ENCODE measurements around the gene GPATCH3. TPM values are rescaled to one million over a fixed set of nuclear protein-coding genes. Genes with fewer than 3 reads are reported as not detected.

GPATCH3 gene
- total and polyA plus RNA-seq, 2 of the 4 experiments (the other 2 are of a cell fraction) = 5.2 to 8.0 TPM

DNA sequence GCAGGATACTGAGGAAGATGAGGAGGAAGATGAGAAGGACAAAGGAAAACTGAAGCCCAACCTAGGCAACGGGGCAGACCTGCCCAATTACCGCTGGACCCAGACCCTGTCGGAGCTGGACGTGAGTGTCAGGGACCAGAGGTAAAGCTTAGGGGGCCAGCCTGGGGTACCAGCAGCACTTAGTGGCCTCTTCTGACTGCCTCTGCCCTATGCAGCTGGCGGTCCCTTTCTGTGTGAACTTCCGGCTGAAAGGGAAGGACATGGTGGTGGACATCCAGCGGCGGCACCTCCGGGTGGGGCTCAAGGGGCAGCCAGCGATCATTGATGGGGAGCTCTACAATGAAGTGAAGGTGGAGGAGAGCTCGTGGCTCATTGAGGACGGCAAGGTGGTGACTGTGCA, 42.4 kb upstream of the GPATCH3 start:
- Histone ChIP-seq H3K56ac (ENCODE audit: extremely low read depth, insufficient read depth, low read length) (no peak overlapping the region), H4K8ac (ENCODE audit: low read depth in 2 of 2, low read length in 2 of 2) (no peak overlapping the region), H3K27ac (ENCODE audit: insufficient read depth, low read length) (no peak overlapping the region), H3K79me1 (ENCODE audit: low read depth in 1 of 2, low read length in 2 of 2) (peaks cover 14 to 37% of the 10 kb centered on the region in 2 experiments), H3K4me2 (ENCODE audit: low read depth, low read length) (no peak overlapping the region), H3K9me3 (ENCODE audit: control insufficient read depth, insufficient read depth, low read length) (no peaks in the 10 kb centered on the region), H3K18ac (ENCODE audit: low read depth, low read length) (no peak overlapping the region), H2AFZ (replicated peaks; ENCODE audit: low read length, poor library complexity) (no peak overlapping the region), H3K23ac (ENCODE audit: low read depth, low read length) (no peak overlapping the region), H4K5ac (ENCODE audit: low read depth, low read length) (no peak overlapping the region), H2BK15ac (ENCODE audit: low read depth, low read length) (no peak overlapping the region), H2BK20ac (ENCODE audit: low read depth, low read length) (no peak overlapping the region), H4K91ac (ENCODE audit: insufficient read depth, low read depth, low read length) (no peak overlapping the region), H2AK5ac (ENCODE audit: low read depth, low read length) (no peak overlapping the region), H3K9me1 (ENCODE audit: insufficient read depth, low read length) (peaks cover 23% of the 10 kb centered on the region), H3K4ac (ENCODE audit: low read depth, low read length) (no peak overlapping the region), H3K27me3 (ENCODE audit: control insufficient read depth, insufficient read depth, low read length) (no peaks in the 10 kb centered on the region), H3K4me1 (ENCODE audit: control insufficient read depth, insufficient read depth, low read length) (peaks cover 7% of the 10 kb centered on the region; the same call in 1 of the 2 replicates), H3K14ac (replicated peaks; ENCODE audit: low read depth, low read length) (no peak overlapping the region), H2AK9ac (replicated peaks; ENCODE audit: low read depth, low read length, poor library complexity) (no peak overlapping the region), H4K20me1 (ENCODE audit: insufficient read depth, low read length) (no peaks in the 10 kb centered on the region), H2BK120ac (ENCODE audit: low read depth, low read length) (no peak overlapping the region), H3K4me3 (ENCODE audit: insufficient read depth, low read depth, low read length) (no peak overlapping the region), H3K36me3 (ENCODE audit: control insufficient read depth, insufficient read depth, low read length) (peaks cover 51% of the 10 kb centered on the region), H3K9ac (ENCODE audit: low read depth, low read length) (no peak overlapping the region), H2BK5ac (ENCODE audit: low read depth, low read length, poor library complexity, severe bottlenecking) (no peak overlapping the region)
- intact Hi-C loops (cut with micrococcal nuclease) = no loop called here
- CTCF ChIA-PET = no interaction called here
- in situ Hi-C loops (cut with MboI; ENCODE audit: low sequenced_read_pairs) = no loop called here
- DNase-seq (no peak), ATAC-seq (ENCODE audit: low read depth) (no peak)
- WGBS, 2 experiments (ENCODE audit: extremely low coverage in 2 of 2, insufficient read length in 1 of 2) = 94% methylated on average over 9 of the region's 12 CpGs; no CpG with 5 or more reads in 1 of the 2 experiments
- dilution Hi-C loops (cut with HindIII; ENCODE audit: low sequenced_read_pairs, unreplicated experiment) = no loop called here
- POLR2A ChIA-PET (ENCODE audit: unreplicated experiment) = no interaction called here
- TF ChIP-seq RAD21 (IDR thresholded peaks at IDR 0.05; ENCODE audit: low read length) (no peak), FOS (IDR thresholded peaks at IDR 0.05; ENCODE audit: low read depth, low read length) (no peak), RFX5 (IDR thresholded peaks at IDR 0.05; ENCODE audit: low read depth, low read length) (no peak), POLR2A (IDR thresholded peaks at IDR 0.05; ENCODE audit: low read depth, low read length) (no peak), SMC3 (IDR thresholded peaks at IDR 0.05; ENCODE audit: low read depth, low read length) (no peak), BHLHE40 (IDR thresholded peaks at IDR 0.05; ENCODE audit: low read depth, low read length) (no peak), NFE2L2 (IDR thresholded peaks at IDR 0.05; ENCODE audit: low read depth, low read length) (no peak), MXI1 (IDR thresholded peaks at IDR 0.05; ENCODE audit: borderline replicate concordance, low read depth, low read length) (no peak), CEBPB (IDR thresholded peaks at IDR 0.05; ENCODE audit: low read depth, low read length) (no peak), MAFK (IDR thresholded peaks at IDR 0.05; ENCODE audit: low read depth, low read length) (no peak), RCOR1 (IDR thresholded peaks at IDR 0.05; ENCODE audit: insufficient replicate concordance, low read length) (no peak), MAZ (IDR thresholded peaks at IDR 0.05; ENCODE audit: borderline replicate concordance, low read depth, low read length) (no peak), CHD1 (IDR thresholded peaks at IDR 0.05; ENCODE audit: low read depth, low read length) (no peak)
- TF ChIP-seq, protein P1, sequence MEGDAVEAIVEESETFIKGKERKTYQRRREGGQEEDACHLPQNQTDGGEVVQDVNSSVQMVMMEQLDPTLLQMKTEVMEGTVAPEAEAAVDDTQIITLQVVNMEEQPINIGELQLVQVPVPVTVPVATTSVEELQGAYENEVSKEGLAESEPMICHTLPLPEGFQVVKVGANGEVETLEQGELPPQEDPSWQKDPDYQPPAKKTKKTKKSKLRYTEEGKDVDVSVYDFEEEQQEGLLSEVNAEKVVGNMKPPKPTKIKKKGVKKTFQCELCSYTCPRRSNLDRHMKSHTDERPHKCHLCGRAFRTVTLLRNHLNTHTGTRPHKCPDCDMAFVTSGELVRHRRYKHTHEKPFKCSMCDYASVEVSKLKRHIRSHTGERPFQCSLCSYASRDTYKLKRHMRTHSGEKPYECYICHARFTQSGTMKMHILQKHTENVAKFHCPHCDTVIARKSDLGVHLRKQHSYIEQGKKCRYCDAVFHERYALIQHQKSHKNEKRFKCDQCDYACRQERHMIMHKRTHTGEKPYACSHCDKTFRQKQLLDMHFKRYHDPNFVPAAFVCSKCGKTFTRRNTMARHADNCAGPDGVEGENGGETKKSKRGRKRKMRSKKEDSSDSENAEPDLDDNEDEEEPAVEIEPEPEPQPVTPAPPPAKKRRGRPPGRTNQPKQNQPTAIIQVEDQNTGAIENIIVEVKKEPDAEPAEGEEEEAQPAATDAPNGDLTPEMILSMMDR (conservative IDR thresholded peaks at IDR 0.05; ENCODE audit: low read depth, low read length) = no peak
- TF ChIP-seq, protein P2, sequence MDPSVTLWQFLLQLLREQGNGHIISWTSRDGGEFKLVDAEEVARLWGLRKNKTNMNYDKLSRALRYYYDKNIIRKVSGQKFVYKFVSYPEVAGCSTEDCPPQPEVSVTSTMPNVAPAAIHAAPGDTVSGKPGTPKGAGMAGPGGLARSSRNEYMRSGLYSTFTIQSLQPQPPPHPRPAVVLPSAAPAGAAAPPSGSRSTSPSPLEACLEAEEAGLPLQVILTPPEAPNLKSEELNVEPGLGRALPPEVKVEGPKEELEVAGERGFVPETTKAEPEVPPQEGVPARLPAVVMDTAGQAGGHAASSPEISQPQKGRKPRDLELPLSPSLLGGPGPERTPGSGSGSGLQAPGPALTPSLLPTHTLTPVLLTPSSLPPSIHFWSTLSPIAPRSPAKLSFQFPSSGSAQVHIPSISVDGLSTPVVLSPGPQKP (IDR thresholded peaks at IDR 0.05; ENCODE audit: borderline replicate concordance, low read depth, low read length) = no peak
- TF ChIP-seq, protein P3, sequence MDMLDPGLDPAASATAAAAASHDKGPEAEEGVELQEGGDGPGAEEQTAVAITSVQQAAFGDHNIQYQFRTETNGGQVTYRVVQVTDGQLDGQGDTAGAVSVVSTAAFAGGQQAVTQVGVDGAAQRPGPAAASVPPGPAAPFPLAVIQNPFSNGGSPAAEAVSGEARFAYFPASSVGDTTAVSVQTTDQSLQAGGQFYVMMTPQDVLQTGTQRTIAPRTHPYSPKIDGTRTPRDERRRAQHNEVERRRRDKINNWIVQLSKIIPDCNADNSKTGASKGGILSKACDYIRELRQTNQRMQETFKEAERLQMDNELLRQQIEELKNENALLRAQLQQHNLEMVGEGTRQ (IDR thresholded peaks at IDR 0.05; ENCODE audit: low read depth, low read length) = no peak
- BruUV-seq (replicated peaks) = no TSS peak

Data from IMR-90 (cell line).